Fibroblast of skin of left quadriceps (primary cell): Measurements from ENCODE around the gene LIPC.
"Not testable (repeated sequence)": the region's sequence is repeated elsewhere in the genome, so short reads cannot be mapped to it uniquely, and the experiment has no call there.

Experiments
- DNase-seq, 2 experiments: peaks; one replicate each; pipeline ENCODE4 v3.0.0-alpha.2; 2013; ENCODE audit warnings: low read depth in 2 of 2

The LIPC gene

GRCh38 chr15:58584789-58585461, 153.1 kb downstream of the LIPC start:
- no peak for DNase-seq

GRCh38 chr15:58585693-58586443, 154.1 kb downstream of the LIPC start:
- no peak for DNase-seq

GRCh38 chr15:58587486-58587885, 155.7 kb downstream of the LIPC start:
- no peak for DNase-seq

- no peak for DNase-seq
Measured at GRCh38 chr15:58588096-58588495, 156.3 kb downstream of the LIPC start.

GRCh38 chr15:58589047-58589446, 157.3 kb downstream of the LIPC start:
- DNase-seq: no peak

GRCh38 chr15:58590236-58590635, 158.4 kb downstream of the LIPC start:
- no peak for DNase-seq

GRCh38 chr15:58590926-58591325, 159.1 kb downstream of the LIPC start:
- no peak for DNase-seq

GRCh38 chr15:58593870-58594269, 162.1 kb downstream of the LIPC start:
- DNase-seq: no peak

- DNase-seq: no peak
Measured at GRCh38 chr15:58594898-58595297, 163.1 kb downstream of the LIPC start.

- DNase-seq: no peak
Measured at GRCh38 chr15:58595516-58596263, 163.9 kb downstream of the LIPC start.

GRCh38 chr15:58597943-58598828, 166.4 kb downstream of the LIPC start:
- DNase-seq: no peak

GRCh38 chr15:58598829-58599210, 167.0 kb downstream of the LIPC start:
- DNase-seq: no peak

- no peak for DNase-seq
Measured at GRCh38 chr15:58602823-58603222, 171.0 kb downstream of the LIPC start.

- DNase-seq: not testable (repeated sequence)
Measured at GRCh38 chr15:58603927-58604326, 172.1 kb downstream of the LIPC start.

- no peak for DNase-seq
Measured at GRCh38 chr15:58604455-58604923, 172.7 kb downstream of the LIPC start.

- DNase-seq: no peak
Measured at GRCh38 chr15:58605931-58606530, 174.2 kb downstream of the LIPC start.

- DNase-seq: no peak
Measured at GRCh38 chr15:58606577-58607080, 174.8 kb downstream of the LIPC start.

- peak; percentile 63 to 69 for DNase-seq
Measured at GRCh38 chr15:58608129-58608590, 176.4 kb downstream of the LIPC start.

- peak in 1 of 2 experiments; percentile 3 for DNase-seq
Measured at GRCh38 chr15:58608711-58609110, 176.9 kb downstream of the LIPC start.

- no peak for DNase-seq
Measured at GRCh38 chr15:58611731-58612676, 180.2 kb downstream of the LIPC start.
